GM10248 (cell line): Measurements from ENCODE around the gene ZCCHC24.

Source experiments
- CTCF ChIA-PET: fragments of 300-600 bp; sonication (Branson Sonifier 250); formaldehyde crosslinking; extraction: SDS; loops from one replicate; lab custom pipeline; 2021; ENCODE audit warnings: antibody characterized with exemption; lab: Yijun Ruan, JAX
- POLR2A ChIA-PET: fragments of 350-650 bp; sonication (Branson Sonifier 250); formaldehyde crosslinking; extraction: SDS; loops from one replicate; lab custom pipeline; 2020; ENCODE audit warnings: antibody characterized with exemption; lab: Yijun Ruan, JAX
- DNase-seq: peaks from one replicate; pipeline ENCODE4 v3.0.0; 2012; ENCODE audit errors: extremely low spot score
- CTCF ChIP-seq: IDR thresholded peaks from 2 replicates; pipeline ENCODE4 v1.5.1; 2012; ENCODE audit warnings: mild to moderate bottlenecking, low read depth; ENCODE audit errors: extremely low read depth, missing control alignments, control extremely low read depth

Gene ZCCHC24

GRCh38 chr10:79347894-79348639, 97.4 kb downstream of the ZCCHC24 start:
- CTCF ChIA-PET = interaction anchor here (0.8 to 2.6 kb wide), 14 partner anchors 9 to 380 kb away, joined by 3 to 12 read pairs (median 5); no protein-coding TSS in a partner anchor

GRCh38 chr10:79347226-79347893, 98.1 kb downstream of the ZCCHC24 start, which contains the start of gene PPIF:
TSS of gene PPIF (plus strand) at chr10:79347469. CDS start at chr10:79347549, 80 bp downstream.
- peak; percentile 96 for TF ChIP-seq CTCF
- POLR2A ChIA-PET = interaction anchor here (1.0 to 1.4 kb wide), 2 partner anchors 13 to 20 kb away, joined by 4 to 5 read pairs; no protein-coding TSS in a partner anchor
- peak; percentile 95 for DNase-seq
- CTCF ChIA-PET = interaction anchor here (0.8 to 7.5 kb wide), 19 partner anchors 10 to 379 kb away, joined by 3 to 90 read pairs (median 5); no protein-coding TSS in a partner anchor

More at GRCh38 chr10:79347894-79348639, 97.4 kb downstream of the ZCCHC24 start:
- POLR2A ChIA-PET = interaction anchor here (0.6 to 1.4 kb wide), 4 partner anchors 10 to 62 kb away, joined by 3 to 5 read pairs (median 4); no protein-coding TSS in a partner anchor
- TF ChIP-seq CTCF = no peak
- DNase-seq = peak; percentile 82

- CTCF ChIA-PET = interaction anchor here (0.7 to 7.5 kb wide), 14 partner anchors 9 to 141 kb away, joined by 3 to 90 read pairs (median 4); no protein-coding TSS in a partner anchor
- peak; percentile 22 for DNase-seq
Observed at GRCh38 chr10:79346388-79347225, 98.8 kb downstream of the ZCCHC24 start.

GRCh38 chr10:79346012-79346340, 99.4 kb downstream of the ZCCHC24 start:
- DNase-seq = no peak
- CTCF ChIA-PET = interaction anchor here (0.8 to 7.5 kb wide), 15 partner anchors 9 to 142 kb away, joined by 3 to 90 read pairs (median 4); no protein-coding TSS in a partner anchor

More at GRCh38 chr10:79346388-79347225, 98.8 kb downstream of the ZCCHC24 start:
- no peak for TF ChIP-seq CTCF
- POLR2A ChIA-PET = no interaction called here

GRCh38 chr10:79345241-79346011, 100.0 kb downstream of the ZCCHC24 start:
- CTCF ChIA-PET = interaction anchor here (0.8 to 7.5 kb wide), 13 partner anchors 9 to 142 kb away, joined by 3 to 90 read pairs (median 5); no protein-coding TSS in a partner anchor
- DNase-seq = no peak
- POLR2A ChIA-PET = interaction anchor here (1.1 kb wide), 1 partner anchor 14 kb away, joined by 3 read pairs; no protein-coding TSS in a partner anchor
- TF ChIP-seq CTCF = no peak

More at GRCh38 chr10:79346012-79346340, 99.4 kb downstream of the ZCCHC24 start:
- TF ChIP-seq CTCF = no peak
- POLR2A ChIA-PET = no interaction called here
